Thyroid gland (tissue), 4 donors: ENCODE measurements around the gene CCDC86. TPM values are rescaled to one million over a fixed set of nuclear protein-coding genes. Genes with fewer than 3 reads are reported as not detected.
A peak's percentile ranks its signal among the peaks of the same experiment; 100 is the strongest.

Experiments used
- DNase-seq, 2 donors: peaks; one replicate each; pipeline ENCODE4 v3.0.0-alpha.2; 2019
- H3K27ac ChIP-seq, 3 donors: fragments of 200-600 bp; sonication (generic); 1 replicate in 2 of 3; 2 replicates in 1 of 3; pipeline ENCODE4 v1.5.1; 2016 to 2019; ENCODE audit warnings: mild to moderate bottlenecking in 1 of 3, moderate library complexity in 1 of 3
- H3K27me3 ChIP-seq: fragments of 200-600 bp; sonication (generic); one replicate; pipeline ENCODE4 v1.5.1; 2019
- H3K36me3 ChIP-seq, 2 donors: fragments of 200-600 bp; sonication (generic); one replicate each; pipeline ENCODE4 v1.5.1; 2016 to 2019
- H3K4me1 ChIP-seq, 2 donors: fragments of 200-600 bp; sonication (generic); one replicate each; pipeline ENCODE4 v1.5.1; 2017 to 2019
- H3K4me3 ChIP-seq, 3 donors: fragments of 200-600 bp; sonication (generic); replicated peaks in 1 of 3; 1 replicate in 2 of 3; 2 replicates in 1 of 3; pipeline ENCODE4 v1.5.1; 2016; ENCODE audit warnings: mild to moderate bottlenecking in 1 of 3
- H3K9me3 ChIP-seq: fragments of 200-600 bp; sonication (generic); one replicate; pipeline ENCODE4 v1.5.1; 2017
- POLR2A ChIP-seq, 2 donors: fragments of 450-650 bp; IDR thresholded peaks; one replicate each; pipeline ENCODE4 v1.6.1; 2017; ENCODE audit warnings: antibody characterized with exemption in 2 of 2, mild to moderate bottlenecking in 2 of 2, moderate library complexity in 1 of 2
- WGBS, 2 donors: methylation state at CpG; one replicate each; pipeline ENCODE4 v1.1.5; 2017; 5-methylcytosine and 5-hydroxymethylcytosine counted together
- intact Hi-C: fragments of 100-400 bp; cut with DNase I; formaldehyde crosslinking; loops from one replicate; pipeline ENCODE4 v1.15.1; 2023
- total RNA-seq, 4 donors: library from RNA; depleted of rRNA; stranded (reverse); fragments of >200 nt; gene quantifications; one replicate each; pipeline ENCODE4 v1.2.3, GENCODE V29; 2016
- TF ChIP-seq, protein P1 (sequence below), 6 experiments: fragments of 200-600 bp in 3 of 6; fragments of 450-650 bp in 3 of 6; sonication (generic) in 3 of 6; IDR thresholded peaks; one replicate each; pipeline ENCODE4 v1.5.1; 2016 to 2019; ENCODE audit warnings: antibody characterized with exemption in 6 of 6, mild to moderate bottlenecking in 2 of 6, inconsistent platforms in 1 of 6, moderate library complexity in 1 of 6

Gene CCDC86
- total RNA-seq, 4 donors from 2014 or later = 6.7 to 19.6 (median 14.2) TPM

DNA sequence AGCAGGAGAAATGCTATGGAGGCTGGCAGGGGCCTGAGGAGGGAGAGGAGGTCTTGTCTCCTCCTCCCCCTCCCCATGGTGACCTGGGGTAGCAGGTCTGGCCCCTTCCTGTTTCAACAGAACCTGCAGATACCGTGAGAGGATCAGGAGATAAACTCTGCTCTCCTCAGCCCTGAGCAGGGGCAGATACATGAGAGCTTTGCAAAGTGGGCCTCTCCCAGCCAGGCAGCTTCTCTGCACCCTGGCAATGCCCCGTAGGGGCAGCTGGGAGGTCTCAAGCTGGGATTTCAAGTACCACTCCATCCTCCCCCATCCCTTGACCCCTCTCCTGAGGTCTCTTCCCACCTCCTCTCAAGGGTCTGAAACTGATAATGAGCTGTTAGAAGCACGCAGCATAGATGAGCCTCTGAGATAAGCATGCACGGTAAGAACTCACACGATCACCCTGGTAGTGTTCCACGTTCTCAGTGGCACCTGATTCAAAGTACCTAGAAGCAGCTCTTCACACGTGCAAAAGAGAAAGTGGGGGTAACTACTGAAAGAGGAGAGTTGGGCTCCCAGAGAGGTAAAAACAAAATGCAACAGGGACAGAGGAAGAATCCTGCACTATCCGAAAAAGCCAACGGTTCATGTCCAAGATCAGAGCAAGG lies 4.9 kb upstream of the CCDC86 start:
- DNase-seq = no peak
- no peak overlapping the region for H3K4me3 ChIP-seq
- intact Hi-C loops = no loop called here
- H3K27ac ChIP-seq = no peak overlapping the region
- H3K27me3 ChIP-seq = no peaks in the 10 kb centered on the region
- H3K36me3 ChIP-seq = no peaks in the 10 kb centered on the region
- no peaks in the 10 kb centered on the region for H3K9me3 ChIP-seq
- H3K4me1 ChIP-seq = peaks cover 12 to 13% of the 10 kb centered on the region in 2 donors
- WGBS, 2 donors = 65 to 70% methylated on average over 9 of the region's 9 CpGs
- no peak for TF ChIP-seq POLR2A (IDR thresholded peaks at IDR 0.05)

DNA sequence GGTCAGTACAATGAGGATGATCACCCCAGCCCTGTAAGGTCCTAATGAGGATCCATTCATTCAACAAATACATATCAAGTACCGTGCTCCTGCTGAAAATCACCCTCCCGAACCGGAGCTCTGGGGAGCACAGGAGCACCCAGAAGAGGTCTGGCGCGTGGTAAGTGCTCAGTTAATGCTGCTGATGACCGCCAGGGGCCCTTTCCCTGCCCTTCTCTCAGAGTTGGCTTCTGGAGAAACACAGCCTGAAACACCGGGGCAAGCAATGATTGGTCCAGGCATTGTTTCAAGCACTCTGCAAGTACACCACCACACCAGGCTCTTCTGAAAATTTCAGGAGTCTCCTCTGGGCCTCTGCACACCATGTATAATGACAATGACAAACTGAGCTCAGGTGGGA lies 3.8 kb upstream of the CCDC86 start:
- no peak for TF ChIP-seq POLR2A (IDR thresholded peaks at IDR 0.05)
- TF ChIP-seq, protein P1, sequence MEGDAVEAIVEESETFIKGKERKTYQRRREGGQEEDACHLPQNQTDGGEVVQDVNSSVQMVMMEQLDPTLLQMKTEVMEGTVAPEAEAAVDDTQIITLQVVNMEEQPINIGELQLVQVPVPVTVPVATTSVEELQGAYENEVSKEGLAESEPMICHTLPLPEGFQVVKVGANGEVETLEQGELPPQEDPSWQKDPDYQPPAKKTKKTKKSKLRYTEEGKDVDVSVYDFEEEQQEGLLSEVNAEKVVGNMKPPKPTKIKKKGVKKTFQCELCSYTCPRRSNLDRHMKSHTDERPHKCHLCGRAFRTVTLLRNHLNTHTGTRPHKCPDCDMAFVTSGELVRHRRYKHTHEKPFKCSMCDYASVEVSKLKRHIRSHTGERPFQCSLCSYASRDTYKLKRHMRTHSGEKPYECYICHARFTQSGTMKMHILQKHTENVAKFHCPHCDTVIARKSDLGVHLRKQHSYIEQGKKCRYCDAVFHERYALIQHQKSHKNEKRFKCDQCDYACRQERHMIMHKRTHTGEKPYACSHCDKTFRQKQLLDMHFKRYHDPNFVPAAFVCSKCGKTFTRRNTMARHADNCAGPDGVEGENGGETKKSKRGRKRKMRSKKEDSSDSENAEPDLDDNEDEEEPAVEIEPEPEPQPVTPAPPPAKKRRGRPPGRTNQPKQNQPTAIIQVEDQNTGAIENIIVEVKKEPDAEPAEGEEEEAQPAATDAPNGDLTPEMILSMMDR (IDR thresholded peaks at IDR 0.05) = no peak
- Histone ChIP-seq H3K27ac (no peak overlapping the region), H3K9me3 (no peaks in the 10 kb centered on the region), H3K4me3 (no peak overlapping the region), H3K27me3 (no peaks in the 10 kb centered on the region), H3K36me3 (no peaks in the 10 kb centered on the region), H3K4me1 (peaks cover 18 to 19% of the 10 kb centered on the region in 2 donors)
- DNase-seq = no peak
- intact Hi-C loops = no loop called here
- 71 to 74% methylated on average over 7 of the region's 7 CpGs for WGBS, 2 donors

DNA sequence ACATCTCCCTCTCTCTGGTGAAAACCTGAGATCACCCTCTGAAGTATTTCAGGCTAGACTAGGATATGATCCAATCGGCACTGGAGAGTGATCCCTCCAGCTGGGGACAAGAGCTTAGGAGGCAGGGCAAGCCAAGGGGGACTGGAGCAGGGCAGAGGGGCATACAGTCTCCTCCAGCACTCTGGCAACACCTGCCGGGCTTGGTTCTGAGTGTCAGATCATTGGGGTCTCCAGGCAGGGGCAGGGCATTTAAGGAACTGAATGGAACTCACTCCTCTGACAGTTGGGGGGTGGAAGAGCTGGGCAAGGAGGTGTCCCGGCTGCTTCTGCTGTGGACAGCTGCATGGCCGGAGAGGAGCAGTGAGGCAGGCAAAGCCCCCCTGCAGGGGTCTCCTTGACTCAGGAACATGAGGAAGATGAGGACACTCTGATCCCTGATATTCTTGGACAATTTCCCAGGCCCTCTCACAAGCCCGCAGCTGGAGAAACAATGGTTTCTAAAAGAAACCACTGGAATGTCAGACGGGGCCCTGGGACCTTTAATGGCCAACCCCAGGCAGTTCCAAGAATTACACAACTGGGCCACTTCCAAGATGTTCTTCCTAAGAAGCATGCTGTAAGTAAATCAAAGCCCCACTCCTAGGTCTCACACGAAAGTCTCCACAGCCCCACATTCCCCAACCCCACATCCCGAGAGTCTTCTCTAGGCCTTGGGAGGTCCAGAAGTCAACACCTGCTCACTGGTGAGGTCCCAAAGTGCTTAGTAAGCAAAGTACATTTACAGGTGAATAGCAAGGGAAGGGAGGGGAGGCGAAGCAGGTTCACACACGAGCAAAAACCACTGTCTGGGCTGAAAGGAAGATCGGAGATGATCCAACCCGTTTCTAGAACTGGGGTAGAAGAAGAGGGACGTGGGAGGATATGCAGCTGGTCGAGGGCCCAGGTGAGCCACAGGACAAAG lies 1.2 kb upstream of the CCDC86 start:
- intact Hi-C loops = no loop called here
- peak; percentile 16 to 18 for DNase-seq
- TF ChIP-seq, protein P1 (IDR thresholded peaks at IDR 0.05) = no peak
- no peak for TF ChIP-seq POLR2A (IDR thresholded peaks at IDR 0.05)
- Histone ChIP-seq H3K9me3 (no peaks in the 10 kb centered on the region), H3K27ac (peak overlapping the region in 1 of 3 donors; percentile 60), H3K4me1 (peaks cover 26 to 29% of the 10 kb centered on the region in 2 donors), H3K4me3 (peak overlapping the region in 1 of 3 donors; percentile 68), H3K36me3 (no peaks in the 10 kb centered on the region), H3K27me3 (no peaks in the 10 kb centered on the region)
- WGBS, 2 donors = 52 to 66% methylated on average over 14 of the region's 14 CpGs

DNA sequence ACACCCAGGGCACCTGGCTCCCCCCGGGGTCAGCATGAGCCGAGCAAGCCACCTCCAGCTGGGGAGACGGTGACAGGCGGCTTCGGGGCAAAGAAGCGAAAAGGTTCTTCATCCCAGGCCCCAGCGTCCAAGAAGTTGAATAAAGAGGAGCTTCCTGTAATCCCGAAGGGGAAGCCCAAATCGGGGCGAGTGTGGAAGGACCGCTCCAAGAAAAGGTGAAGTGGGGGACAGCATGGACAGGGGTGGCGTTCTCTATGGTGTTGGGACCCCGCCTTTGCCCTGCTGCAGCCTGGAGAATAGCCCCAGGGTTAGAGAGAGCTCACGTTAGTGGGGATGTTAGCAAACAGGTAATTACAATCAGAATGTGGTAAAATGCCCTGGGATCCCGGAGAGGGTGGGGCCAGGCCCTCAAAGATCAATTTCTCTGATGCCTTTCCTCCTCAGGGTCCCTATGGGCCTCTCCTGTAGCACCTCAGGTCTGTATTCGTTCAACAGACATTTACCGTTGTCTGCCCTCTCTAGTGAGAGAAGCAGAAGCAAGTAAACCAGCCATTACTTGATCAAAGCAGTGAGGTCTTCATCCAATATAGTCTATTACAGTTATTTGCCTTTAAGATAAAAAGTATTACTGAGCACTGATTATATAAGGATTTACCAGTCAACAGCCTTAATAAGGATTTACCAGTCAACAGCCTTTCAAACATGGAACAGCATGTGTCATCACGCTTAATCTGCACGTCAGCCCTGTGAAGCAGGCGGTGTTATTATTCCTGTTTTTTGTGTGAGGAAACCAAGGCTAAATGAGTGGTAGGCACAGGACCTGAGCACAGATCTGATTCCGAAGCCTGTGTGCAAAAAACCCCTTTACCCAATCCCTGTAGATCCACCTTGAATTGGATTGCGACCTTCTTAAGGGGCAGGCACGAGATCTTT lies 1.0 kb downstream of the CCDC86 start:
- DNase-seq = no peak
- H3K27me3 ChIP-seq = no peaks in the 10 kb centered on the region
- no peaks in the 10 kb centered on the region for H3K36me3 ChIP-seq
- 19 to 21% methylated on average over 22 to 23 of the region's 23 CpGs for WGBS, 2 donors
- peak overlapping the region; percentile 68 to 95 (median 72) for H3K4me3 ChIP-seq
- peaks cover 26 to 29% of the 10 kb centered on the region in 2 donors for H3K4me1 ChIP-seq
- H3K9me3 ChIP-seq = no peaks in the 10 kb centered on the region
- H3K27ac ChIP-seq = peak overlapping the region in 1 of 3 donors; percentile 3
- intact Hi-C loops = no loop called here
- TF ChIP-seq, protein P1 (IDR thresholded peaks at IDR 0.05) = no peak
- no peak for TF ChIP-seq POLR2A (IDR thresholded peaks at IDR 0.05)
